ENCODE data around the gene C3orf20.

- TF ChIP-seq YY1 (IDR thresholded peaks at IDR 0.05; ENCODE audit: low read depth) (no peak), TCF12 (IDR thresholded peaks at IDR 0.05; ENCODE audit: low read depth) (no peak), RAD21 (IDR thresholded peaks at IDR 0.05; ENCODE audit: low read depth) (no peak), EP300 (IDR thresholded peaks at IDR 0.05; ENCODE audit: borderline replicate concordance) (no peak), CEBPB (IDR thresholded peaks at IDR 0.05) (no peak), EGR1 (IDR thresholded peaks at IDR 0.05) (no peak), REST (IDR thresholded peaks at IDR 0.05; ENCODE audit: low read depth) (no peak), USF1 (IDR thresholded peaks at IDR 0.05) (no peak), MAX (IDR thresholded peaks at IDR 0.05) (no peak), CREB1 (IDR thresholded peaks at IDR 0.05; ENCODE audit: low read depth) (no peak), FOXM1 (IDR thresholded peaks at IDR 0.05; ENCODE audit: borderline replicate concordance, low read depth) (no peak)
Measured at GRCh38 chr3:14771593-14772497, 96.9 kb downstream of the C3orf20 start.

All from Ishikawa (cell line).